GM23248 (cell line): Measurements from ENCODE around the gene BLMH.

ENCODE experiments used
- EZH2 ChIP-seq: fragments of 200-600 bp; sonication (generic); IDR thresholded peaks from 2 replicates; pipeline ENCODE4 v1.6.1; 2018; ENCODE audit warnings: antibody characterized with exemption, mild to moderate bottlenecking; ENCODE audit not compliant: insufficient read depth, poor library complexity, severe bottlenecking
- EZH2phosphoT487 ChIP-seq: fragments of 200-600 bp; sonication (generic); IDR thresholded peaks from 2 replicates; pipeline ENCODE4 v1.6.1; 2018; ENCODE audit warnings: antibody characterized with exemption, moderate library complexity, mild to moderate bottlenecking, low read depth; ENCODE audit not compliant: insufficient read depth

GRCh38 chr17:30224419-30224960 lies 67.3 kb downstream of the BLMH start:
- TF ChIP-seq EZH2 (no peak), EZH2phosphoT487 (no peak)
